Measurements from ENCODE around the gene SPAG16. TPM values are rescaled to one million over a fixed set of nuclear protein-coding genes. Genes with fewer than 3 reads are reported as not detected.

SPAG16 gene
- polyA plus RNA-seq, 2 of the 4 experiments (the other 2 are of a cell fraction): 19.1 to 27.6 TPM

GRCh38 chr2:213562539-213563180 lies 278.4 kb downstream of the SPAG16 start:
- 13% methylated on average over 8 of the region's 8 CpGs for WGBS (ENCODE audit: missing lambda C conversion rate)
- POLR2A ChIA-PET: no interaction called here
- Histone ChIP-seq H3K4me2 (no peak overlapping the region), H3K27ac (no peak overlapping the region), H3K4me1 (no peaks in the 10 kb centered on the region), H3K4me3 (no peak overlapping the region), H3K9me3 (no peaks in the 10 kb centered on the region)
- DNase-seq (ENCODE audit: low read depth in 1 of 2, low spot score in 1 of 2) (no peak), FAIRE-seq (no peak), ATAC-seq (no peak)
- CTCF ChIA-PET: no interaction called here
- TF ChIP-seq NR3C1 (IDR thresholded peaks at IDR 0.05): no peak
- no peak for TF ChIP-seq FOXS1 (CRISPR knock-in tag; IDR thresholded peaks at IDR 0.05)
- TF ChIP-seq RAD21 (conservative IDR thresholded peaks at IDR 0.05 in 1 of 2, IDR thresholded peaks at IDR 0.05 in 1 of 2): no peak
- TF ChIP-seq PBX3 (IDR thresholded peaks at IDR 0.05): no peak
- no peak for TF ChIP-seq SREBF2 (IDR thresholded peaks at IDR 0.05)
- TF ChIP-seq HOXB13 (CRISPR knock-in tag; IDR thresholded peaks at IDR 0.05; ENCODE audit: low read depth): no peak
- TF ChIP-seq NFE2L2 (conservative IDR thresholded peaks at IDR 0.05; ENCODE audit: low read length): no peak
- TF ChIP-seq HEYL (CRISPR knock-in tag; IDR thresholded peaks at IDR 0.05): no peak
- TF ChIP-seq CBX2 (IDR thresholded peaks at IDR 0.05; ENCODE audit: borderline replicate concordance, low read depth): no peak
- TF ChIP-seq KDM1A (IDR thresholded peaks at IDR 0.05; ENCODE audit: low read depth): no peak
- no peak for TF ChIP-seq MAZ (IDR thresholded peaks at IDR 0.05; ENCODE audit: borderline replicate concordance, low read depth, low read length)
- no peak for TF ChIP-seq FOSB (CRISPR knock-in tag; IDR thresholded peaks at IDR 0.05)
- no peak for TF ChIP-seq PHF8 (IDR thresholded peaks at IDR 0.05; ENCODE audit: borderline replicate concordance, low read depth)
- no peak for TF ChIP-seq CBX8 (IDR thresholded peaks at IDR 0.05)
- no peak for TF ChIP-seq BCL3 (IDR thresholded peaks at IDR 0.05)
- no peak for TF ChIP-seq JUN (IDR thresholded peaks at IDR 0.05)
- no peak for TF ChIP-seq HES2 (IDR thresholded peaks at IDR 0.05)
- TF ChIP-seq ZNF302 (CRISPR knock-in tag; IDR thresholded peaks at IDR 0.05): no peak
- TF ChIP-seq ATOH8 (CRISPR knock-in tag; IDR thresholded peaks at IDR 0.05; ENCODE audit: low read depth): no peak
- TF ChIP-seq RCOR1 (IDR thresholded peaks at IDR 0.05; ENCODE audit: low read depth, low read length): no peak

GRCh38 chr2:213566846-213567245 lies 282.6 kb downstream of the SPAG16 start:
- Histone ChIP-seq H3K4me2 (no peak overlapping the region), H3K27ac (no peak overlapping the region), H3K9me3 (no peaks in the 10 kb centered on the region), H3K4me3 (no peak overlapping the region), H3K4me1 (no peaks in the 10 kb centered on the region)
- POLR2A ChIA-PET: no interaction called here
- TF ChIP-seq NR3C1 (IDR thresholded peaks at IDR 0.05): no peak
- TF ChIP-seq SMC3 (IDR thresholded peaks at IDR 0.05): no peak
- no peak for TF ChIP-seq KDM5A (IDR thresholded peaks at IDR 0.05)
- TF ChIP-seq FOXS1 (CRISPR knock-in tag; IDR thresholded peaks at IDR 0.05): no peak
- no peak for ATAC-seq
- DNase-seq (ENCODE audit: low read depth in 1 of 2, low spot score in 1 of 2): no peak
- FAIRE-seq: no peak
- CTCF ChIA-PET: interaction anchor here (0.6 kb wide), 1 partner anchor 681 kb away, joined by 4 read pairs; no protein-coding TSS in a partner anchor

Measured in A549 (cell line).